NCI-H69 (cell line): ENCODE results near the gene NLRP12.
"Not testable (repeated sequence)": the region's sequence is repeated elsewhere in the genome, so short reads cannot be mapped to it uniquely, and the experiment has no call there.

Experiments
- DNase-seq: peaks from one replicate; lab custom pipeline; 2025; lab: John Stamatoyannopoulos, UW

Gene NLRP12

GRCh38 chr19:53824134-53824611, at the start of gene NLRP12:
NLRP12 (minus strand) TSS chr19:53824314; CDS start chr19:53824174, 140 bp downstream.
- no peak for DNase-seq

- peak; percentile 21 for DNase-seq
These were observed 48.6 kb upstream of the NLRP12 start for GRCh38 chr19:53872762-53873161.

GRCh38 chr19:53871454-53871853, 47.3 kb upstream of the NLRP12 start:
- DNase-seq: no peak

GRCh38 chr19:53870485-53870844, 46.4 kb upstream of the NLRP12 start:
- peak; percentile 13 for DNase-seq

- not testable (repeated sequence) for DNase-seq
These were observed 45.8 kb upstream of the NLRP12 start for GRCh38 chr19:53869805-53870484.

- peak; percentile 93 for DNase-seq
These were observed 45.0 kb upstream of the NLRP12 start for GRCh38 chr19:53868892-53869804.

- peak; percentile 62 for DNase-seq
These were observed 44.2 kb upstream of the NLRP12 start for GRCh38 chr19:53868091-53868891.

- DNase-seq: peak; percentile 99
These were observed 43.3 kb upstream of the NLRP12 start, which contains the start of gene MYADM for GRCh38 chr19:53867225-53868090. MYADM (plus strand) TSS chr19:53867883; CDS start chr19:53873530, 5,647 bp downstream.

- peak; percentile 70 for DNase-seq
These were observed 42.7 kb upstream of the NLRP12 start for GRCh38 chr19:53866865-53867224.

- peak; percentile 83 for DNase-seq
These were observed 42.1 kb upstream of the NLRP12 start for GRCh38 chr19:53865918-53866864.

GRCh38 chr19:53865523-53865917, 41.4 kb upstream of the NLRP12 start:
- no peak for DNase-seq

GRCh38 chr19:53864308-53864836, 40.3 kb upstream of the NLRP12 start:
- DNase-seq: peak; percentile 90

GRCh38 chr19:53853707-53854106, 29.6 kb upstream of the NLRP12 start:
- DNase-seq: no peak

GRCh38 chr19:53849237-53849676, 25.1 kb upstream of the NLRP12 start:
- DNase-seq: peak; percentile 16

GRCh38 chr19:53847555-53847954, 23.4 kb upstream of the NLRP12 start:
- DNase-seq: no peak

GRCh38 chr19:53844849-53845246, 20.7 kb upstream of the NLRP12 start:
- no peak for DNase-seq

GRCh38 chr19:53840914-53841313, 16.8 kb upstream of the NLRP12 start:
- DNase-seq: not testable (repeated sequence)

GRCh38 chr19:53840241-53840640, 16.1 kb upstream of the NLRP12 start:
- DNase-seq: not testable (repeated sequence)

GRCh38 chr19:53838446-53838845, 14.3 kb upstream of the NLRP12 start:
- DNase-seq: not testable (repeated sequence)

GRCh38 chr19:53832861-53833260, 8.7 kb upstream of the NLRP12 start:
- DNase-seq: not testable (repeated sequence)
